Measurements from ENCODE around the gene GNA15.
"Not testable (repeated sequence)": the region's sequence is repeated elsewhere in the genome, so short reads cannot be mapped to it uniquely, and the experiment has no call there.

Gene GNA15

GRCh38 chr19:3187662-3188511 is 52.1 kb downstream of the GNA15 start:
- FAIRE-seq (no peak), DNase-seq (ENCODE audit: insufficient read length, low spot score) (no peak)
- TF ChIP-seq SPI1 (IDR thresholded peaks at IDR 0.05; ENCODE audit: low read depth, low read length) (no peak), PAX5 (IDR thresholded peaks at IDR 0.05; ENCODE audit: insufficient read depth, low read length, severe bottlenecking) (no peak), POLR2A (IDR thresholded peaks at IDR 0.05; ENCODE audit: low read depth, low read length) (no peak), POU2F2 (IDR thresholded peaks at IDR 0.05; ENCODE audit: low read depth, low read length) (no peak), TAF1 (IDR thresholded peaks at IDR 0.05; ENCODE audit: low read depth, low read length) (no peak), POLR2AphosphoS5 (IDR thresholded peaks at IDR 0.05; ENCODE audit: low read depth, low read length) (no peak)

GRCh38 chr19:3188627-3189596 is 53.1 kb downstream of the GNA15 start:
- DNase-seq (ENCODE audit: insufficient read length, low spot score) (no peak), FAIRE-seq (no peak)
- TF ChIP-seq POLR2A (IDR thresholded peaks at IDR 0.05; ENCODE audit: low read depth, low read length) (no peak), TAF1 (IDR thresholded peaks at IDR 0.05; ENCODE audit: low read depth, low read length) (no peak), POU2F2 (IDR thresholded peaks at IDR 0.05; ENCODE audit: low read depth, low read length) (no peak), POLR2AphosphoS5 (IDR thresholded peaks at IDR 0.05; ENCODE audit: low read depth, low read length) (no peak), PAX5 (IDR thresholded peaks at IDR 0.05; ENCODE audit: insufficient read depth, low read length, severe bottlenecking) (no peak), SPI1 (IDR thresholded peaks at IDR 0.05; ENCODE audit: low read depth, low read length) (no peak)

- no peak for TF ChIP-seq POU2F2 (IDR thresholded peaks at IDR 0.05; ENCODE audit: low read depth, low read length)
- no peak for TF ChIP-seq PAX5 (IDR thresholded peaks at IDR 0.05; ENCODE audit: insufficient read depth, low read length, severe bottlenecking)
- TF ChIP-seq SPI1 (IDR thresholded peaks at IDR 0.05; ENCODE audit: low read depth, low read length): no peak
- TF ChIP-seq POLR2AphosphoS5 (IDR thresholded peaks at IDR 0.05; ENCODE audit: low read depth, low read length): no peak
- no peak for TF ChIP-seq TAF1 (IDR thresholded peaks at IDR 0.05; ENCODE audit: low read depth, low read length)
- TF ChIP-seq POLR2A (IDR thresholded peaks at IDR 0.05; ENCODE audit: low read depth, low read length): no peak
- DNase-seq (ENCODE audit: insufficient read length, low spot score) (no peak), FAIRE-seq (no peak)
These were observed 54.1 kb downstream of the GNA15 start for GRCh38 chr19:3189702-3190469.

- TF ChIP-seq POLR2AphosphoS5 (IDR thresholded peaks at IDR 0.05; ENCODE audit: low read depth, low read length): no peak
- TF ChIP-seq PAX5 (IDR thresholded peaks at IDR 0.05; ENCODE audit: insufficient read depth, low read length, severe bottlenecking): no peak
- TF ChIP-seq SPI1 (IDR thresholded peaks at IDR 0.05; ENCODE audit: low read depth, low read length): no peak
- TF ChIP-seq POU2F2 (IDR thresholded peaks at IDR 0.05; ENCODE audit: low read depth, low read length): no peak
- no peak for TF ChIP-seq POLR2A (IDR thresholded peaks at IDR 0.05; ENCODE audit: low read depth, low read length)
- no peak for TF ChIP-seq TAF1 (IDR thresholded peaks at IDR 0.05; ENCODE audit: low read depth, low read length)
- DNase-seq (ENCODE audit: insufficient read length, low spot score) (no peak), FAIRE-seq (no peak)
These were observed 54.6 kb downstream of the GNA15 start for GRCh38 chr19:3190470-3190770.

GRCh38 chr19:3190921-3191805 is 55.3 kb downstream of the GNA15 start:
- DNase-seq (ENCODE audit: insufficient read length, low spot score): no peak
- no peak for TF ChIP-seq PAX5 (IDR thresholded peaks at IDR 0.05; ENCODE audit: insufficient read depth, low read length, severe bottlenecking)
- TF ChIP-seq TAF1 (IDR thresholded peaks at IDR 0.05; ENCODE audit: low read depth, low read length): no peak
- TF ChIP-seq POLR2AphosphoS5 (IDR thresholded peaks at IDR 0.05; ENCODE audit: low read depth, low read length): no peak
- no peak for TF ChIP-seq POU2F2 (IDR thresholded peaks at IDR 0.05; ENCODE audit: low read depth, low read length)
- TF ChIP-seq POLR2A (IDR thresholded peaks at IDR 0.05; ENCODE audit: low read depth, low read length): no peak
- TF ChIP-seq SPI1 (IDR thresholded peaks at IDR 0.05; ENCODE audit: low read depth, low read length): no peak
- no peak for FAIRE-seq

GRCh38 chr19:3191806-3192104 is 55.9 kb downstream of the GNA15 start:
- FAIRE-seq; DNase-seq (ENCODE audit: insufficient read length, low spot score): not testable (repeated sequence)

- no peak for DNase-seq (ENCODE audit: insufficient read length, low spot score)
- no peak for FAIRE-seq
- TF ChIP-seq TAF1 (IDR thresholded peaks at IDR 0.05; ENCODE audit: low read depth, low read length) (no peak), SPI1 (IDR thresholded peaks at IDR 0.05; ENCODE audit: low read depth, low read length) (no peak), PAX5 (IDR thresholded peaks at IDR 0.05; ENCODE audit: insufficient read depth, low read length, severe bottlenecking) (no peak), POU2F2 (IDR thresholded peaks at IDR 0.05; ENCODE audit: low read depth, low read length) (no peak), POLR2A (IDR thresholded peaks at IDR 0.05; ENCODE audit: low read depth, low read length) (no peak), POLR2AphosphoS5 (IDR thresholded peaks at IDR 0.05; ENCODE audit: low read depth, low read length) (no peak)
These were observed 56.4 kb downstream of the GNA15 start for GRCh38 chr19:3192228-3192635.

- TF ChIP-seq POLR2A (IDR thresholded peaks at IDR 0.05; ENCODE audit: low read depth, low read length) (no peak), POLR2AphosphoS5 (IDR thresholded peaks at IDR 0.05; ENCODE audit: low read depth, low read length) (no peak), TAF1 (IDR thresholded peaks at IDR 0.05; ENCODE audit: low read depth, low read length) (no peak), POU2F2 (IDR thresholded peaks at IDR 0.05; ENCODE audit: low read depth, low read length) (no peak)
- DNase-seq (ENCODE audit: insufficient read length, low spot score): no peak
- FAIRE-seq: no peak
These were observed 56.9 kb downstream of the GNA15 start for GRCh38 chr19:3192684-3193083.
